Liver (tissue), 9 donors: ENCODE results near the gene VAV3. TPM values are rescaled to one million over a fixed set of nuclear protein-coding genes. Genes with fewer than 3 reads are reported as not detected.

Experiments used
- DNase-seq: peaks from one replicate; pipeline ENCODE4 v3.0.0-alpha.2; 2017; ENCODE audit warnings: low spot score
- H3K27ac ChIP-seq, 2 donors: one replicate each; pipeline ENCODE4 v1.7.0; 2013; ENCODE audit warnings: inconsistent platforms in 2 of 2, low read length in 2 of 2, control low read depth in 1 of 2, low read depth in 1 of 2, mild to moderate bottlenecking in 1 of 2
- H3K27me3 ChIP-seq, 4 donors: one replicate each; pipeline versions ENCODE4 v1.6.1 to v1.7.0; 2013; ENCODE audit warnings: low read length in 3 of 4, inconsistent platforms in 1 of 4, mild to moderate bottlenecking in 1 of 4, moderate library complexity in 1 of 4; ENCODE audit not compliant: control insufficient read depth in 4 of 4, insufficient read depth in 4 of 4
- H3K36me3 ChIP-seq, 4 donors: one replicate each; pipeline versions ENCODE4 v1.6.1 to v1.7.0; 2013; ENCODE audit warnings: low read length in 3 of 4, mild to moderate bottlenecking in 3 of 4, low read depth in 1 of 4, moderate library complexity in 1 of 4; ENCODE audit not compliant: control insufficient read depth in 4 of 4, insufficient read depth in 3 of 4
- H3K4me1 ChIP-seq, 4 donors: one replicate each; pipeline versions ENCODE4 v1.6.1 to v1.7.0; 2013; ENCODE audit warnings: low read length in 3 of 4, mild to moderate bottlenecking in 3 of 4, moderate library complexity in 1 of 4; ENCODE audit not compliant: control insufficient read depth in 4 of 4, insufficient read depth in 4 of 4
- H3K4me3 ChIP-seq, 3 donors: one replicate each; pipeline versions ENCODE4 v1.6.1 to v1.7.0; 2013; ENCODE audit warnings: low read length in 3 of 3, control low read depth in 1 of 3, low read depth in 1 of 3, mild to moderate bottlenecking in 1 of 3
- H3K9ac ChIP-seq, 2 donors: one replicate each; pipeline ENCODE4 v1.7.0; 2013; ENCODE audit warnings: low read length in 2 of 2, mild to moderate bottlenecking in 2 of 2, moderate library complexity in 2 of 2, control low read depth in 1 of 2, low read depth in 1 of 2
- H3K9me3 ChIP-seq, 4 donors: one replicate each; pipeline versions ENCODE4 v1.6.1 to v1.7.0; 2013; ENCODE audit warnings: low read length in 3 of 4; ENCODE audit not compliant: control insufficient read depth in 4 of 4
- ATF3 ChIP-seq: IDR thresholded peaks from 2 replicates; pipeline ENCODE4 v1.6.1; 2016; ENCODE audit warnings: antibody characterized with exemption
- CTCF ChIP-seq: fragments of 150-350 bp; IDR thresholded peaks from 2 replicates; pipeline ENCODE4 v1.5.1; 2017; ENCODE audit warnings: improper control_type of control experiment, low read depth, low read length; ENCODE audit not compliant: missing input control
- EGR1 ChIP-seq, 2 donors: IDR thresholded peaks; 2 replicates each; pipeline ENCODE4 v1.6.1; 2016 to 2018; ENCODE audit warnings: antibody characterized with exemption in 2 of 2, low read depth in 2 of 2
- FOXA1 ChIP-seq: IDR thresholded peaks from 2 replicates; pipeline ENCODE4 v1.6.1; 2016; ENCODE audit warnings: antibody characterized with exemption
- FOXA2 ChIP-seq: IDR thresholded peaks from 2 replicates; pipeline ENCODE4 v1.6.1; 2016; ENCODE audit warnings: antibody characterized with exemption
- GABPA ChIP-seq, 2 donors: IDR thresholded peaks in 1 of 2; conservative IDR thresholded peaks in 1 of 2; 2 replicates each; pipeline ENCODE4 v1.6.1; 2016; ENCODE audit warnings: antibody characterized with exemption in 2 of 2, mild to moderate bottlenecking in 1 of 2, moderate library complexity in 1 of 2
- HNF4A ChIP-seq, 2 donors: conservative IDR thresholded peaks; 2 replicates each; pipeline ENCODE4 v1.6.1; 2016; ENCODE audit warnings: antibody characterized with exemption in 2 of 2, mild to moderate bottlenecking in 2 of 2
- HNF4G ChIP-seq: IDR thresholded peaks from 2 replicates; pipeline ENCODE4 v1.6.1; 2016; ENCODE audit warnings: antibody characterized with exemption
- JUND ChIP-seq, 2 donors: IDR thresholded peaks; 2 replicates each; pipeline ENCODE4 v1.6.1; 2016; ENCODE audit warnings: antibody characterized with exemption in 2 of 2
- NR2F2 ChIP-seq: IDR thresholded peaks from 2 replicates; pipeline ENCODE4 v1.6.1; 2016; ENCODE audit warnings: antibody characterized with exemption
- RXRA ChIP-seq, 2 donors: IDR thresholded peaks; 2 replicates each; pipeline ENCODE4 v1.6.1; 2017 to 2018; ENCODE audit warnings: antibody characterized with exemption in 2 of 2, mild to moderate bottlenecking in 1 of 2
- SP1 ChIP-seq: IDR thresholded peaks from 2 replicates; pipeline ENCODE4 v1.6.1; 2018; ENCODE audit warnings: antibody characterized with exemption, mild to moderate bottlenecking
- TAF1 ChIP-seq: conservative IDR thresholded peaks from 2 replicates; pipeline ENCODE4 v1.6.1; 2016; ENCODE audit warnings: antibody characterized with exemption, mild to moderate bottlenecking
- ZBTB33 ChIP-seq: IDR thresholded peaks from 2 replicates; pipeline ENCODE4 v1.6.1; 2016; ENCODE audit warnings: antibody characterized with exemption
- WGBS: extraction: QIAGEN DNeasy Blood & Tissue Kit; methylation state at CpG from one replicate; pipeline ENCODE4 v1.1.7; 2013; 5-methylcytosine and 5-hydroxymethylcytosine counted together
- polyA plus RNA-seq, 2 donors: library from polyadenylated mRNA; stranded (reverse) in 1 of 2; unstranded in 1 of 2; fragments of 200-250 nt in 1 of 2; fragments of >200 nt in 1 of 2; fragmentation: Nextera tagmentation in 1 of 2; extraction: Ambion mirVana in 1 of 2; gene quantifications; one replicate each; pipeline versions ENCODE4 v1.2.1 to v1.2.3, GENCODE V29; 2013 to 2015
- total RNA-seq, 2 donors: library from RNA; depleted of rRNA; stranded (reverse); fragments of >200 nt; gene quantifications; one replicate each; pipeline ENCODE4 v1.2.3, GENCODE V29; 2014
- TF ChIP-seq, protein P1 (sequence below): IDR thresholded peaks from 2 replicates; pipeline ENCODE4 v1.6.1; 2016; ENCODE audit warnings: antibody characterized with exemption
- donor health status: healthy.
- donor health status: healthy.
- donor health status: healthy.
- donor health status: healthy.
- donor health status: healthy.

Gene VAV3
- total and polyA plus RNA-seq, 4 donors, result 0.46 to 4.8 (median 2.7) TPM

GRCh38 chr1:107934578-107934977 is 30.4 kb downstream of the VAV3 start:
- H3K4me3 ChIP-seq, result no peak overlapping the region
- no peaks in the 10 kb centered on the region for H3K36me3 ChIP-seq
- H3K4me1 ChIP-seq, result peaks cover 0 to 3% (median 0%) of the 10 kb centered on the region in 4 donors
- no peaks in the 10 kb centered on the region for H3K9me3 ChIP-seq
- H3K27ac ChIP-seq, result no peak overlapping the region
- H3K27me3 ChIP-seq, result no peaks in the 10 kb centered on the region
- TF ChIP-seq GABPA (IDR thresholded peaks at IDR 0.05 in 1 of 2, conservative IDR thresholded peaks at IDR 0.05 in 1 of 2), result no peak
- TF ChIP-seq EGR1 (IDR thresholded peaks at IDR 0.05; ENCODE audit: low read depth in 2 of 2), result no peak
- no peak for TF ChIP-seq HNF4A (conservative IDR thresholded peaks at IDR 0.05)
- no peak for TF ChIP-seq CTCF
- no peak for DNase-seq
- 65% methylated on average over 5 of the region's 5 CpGs for WGBS
- H3K9ac ChIP-seq, result peak overlapping the region in 1 of 2 donors; percentile 27

DNA sequence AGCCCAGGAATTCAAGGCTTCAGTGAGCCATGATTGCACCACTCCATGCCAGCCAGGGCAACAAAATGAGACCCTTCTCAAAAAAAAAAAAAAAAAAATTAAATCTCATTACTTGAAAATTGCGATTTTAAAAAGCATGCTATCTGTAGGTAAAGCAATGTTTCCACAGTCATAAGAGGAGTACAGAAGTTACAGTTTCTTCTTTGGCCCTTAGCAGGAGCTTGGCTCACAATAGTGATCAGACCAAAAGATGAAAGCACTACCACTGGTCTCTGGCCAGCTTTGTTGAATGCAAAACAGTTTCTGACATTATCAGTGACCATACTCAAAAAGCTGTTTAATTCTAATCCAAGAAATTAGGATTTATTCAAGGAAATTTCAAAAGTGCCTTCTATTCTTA is 31.2 kb downstream of the VAV3 start:
- Histone ChIP-seq H3K27ac (no peak overlapping the region), H3K27me3 (no peaks in the 10 kb centered on the region), H3K4me1 (peaks cover 0 to 3% (median 0%) of the 10 kb centered on the region in 4 donors), H3K36me3 (no peaks in the 10 kb centered on the region), H3K9me3 (no peaks in the 10 kb centered on the region), H3K9ac (no peak overlapping the region), H3K4me3 (no peak overlapping the region)
- no peak for TF ChIP-seq NR2F2
- TF ChIP-seq GABPA (IDR thresholded peaks at IDR 0.05 in 1 of 2, conservative IDR thresholded peaks at IDR 0.05 in 1 of 2), result no peak
- no peak for TF ChIP-seq JUND (IDR thresholded peaks at IDR 0.05)
- TF ChIP-seq HNF4G, result no peak
- TF ChIP-seq FOXA2, result no peak
- TF ChIP-seq ZBTB33, result no peak
- no peak for TF ChIP-seq TAF1
- TF ChIP-seq HNF4A (conservative IDR thresholded peaks at IDR 0.05), result no peak
- no peak for TF ChIP-seq EGR1 (IDR thresholded peaks at IDR 0.05; ENCODE audit: low read depth in 2 of 2)
- TF ChIP-seq ATF3, result no peak
- TF ChIP-seq SP1, result no peak
- TF ChIP-seq, protein P1, sequence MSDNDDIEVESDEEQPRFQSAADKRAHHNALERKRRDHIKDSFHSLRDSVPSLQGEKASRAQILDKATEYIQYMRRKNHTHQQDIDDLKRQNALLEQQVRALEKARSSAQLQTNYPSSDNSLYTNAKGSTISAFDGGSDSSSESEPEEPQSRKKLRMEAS, result no peak
- DNase-seq, result no peak
- WGBS, result 70% methylated on average over 1 of the region's 1 CpG

GRCh38 chr1:107930292-107930691 is 34.7 kb downstream of the VAV3 start:
- H3K4me1 ChIP-seq, result no peaks in the 10 kb centered on the region
- no peak overlapping the region for H3K27ac ChIP-seq
- no peaks in the 10 kb centered on the region for H3K27me3 ChIP-seq
- H3K9ac ChIP-seq, result no peak overlapping the region
- H3K4me3 ChIP-seq, result no peak overlapping the region
- H3K9me3 ChIP-seq, result no peaks in the 10 kb centered on the region
- TF ChIP-seq ATF3 (no peak), RXRA (IDR thresholded peaks at IDR 0.05) (no peak), FOXA1 (no peak), SP1 (no peak), CTCF (no peak), HNF4G (no peak), HNF4A (conservative IDR thresholded peaks at IDR 0.05) (no peak), NR2F2 (no peak)
- TF ChIP-seq, protein P1, result no peak
- DNase-seq, result no peak
- no peaks in the 10 kb centered on the region for H3K36me3 ChIP-seq
- 90% methylated on average over 1 of the region's 1 CpG for WGBS
